Brain pericyte (primary cell): ENCODE data around the gene VSIG8.
A peak's percentile ranks its signal among the peaks of the same experiment; 100 is the strongest.

Source experiments
- DNase-seq: peaks from one replicate; pipeline ENCODE4 v3.0.0-alpha.2; 2012; ENCODE audit warnings: low read depth, low spot score

The VSIG8 gene

GRCh38 chr1:159856576-159856975, 5.9 kb downstream of the VSIG8 start:
- DNase-seq = no peak

GRCh38 chr1:159855709-159856108, 6.7 kb downstream of the VSIG8 start:
- no peak for DNase-seq

- DNase-seq = peak; percentile 47
Measured at GRCh38 chr1:159854693-159855192, 7.7 kb downstream of the VSIG8 start.

DNA sequence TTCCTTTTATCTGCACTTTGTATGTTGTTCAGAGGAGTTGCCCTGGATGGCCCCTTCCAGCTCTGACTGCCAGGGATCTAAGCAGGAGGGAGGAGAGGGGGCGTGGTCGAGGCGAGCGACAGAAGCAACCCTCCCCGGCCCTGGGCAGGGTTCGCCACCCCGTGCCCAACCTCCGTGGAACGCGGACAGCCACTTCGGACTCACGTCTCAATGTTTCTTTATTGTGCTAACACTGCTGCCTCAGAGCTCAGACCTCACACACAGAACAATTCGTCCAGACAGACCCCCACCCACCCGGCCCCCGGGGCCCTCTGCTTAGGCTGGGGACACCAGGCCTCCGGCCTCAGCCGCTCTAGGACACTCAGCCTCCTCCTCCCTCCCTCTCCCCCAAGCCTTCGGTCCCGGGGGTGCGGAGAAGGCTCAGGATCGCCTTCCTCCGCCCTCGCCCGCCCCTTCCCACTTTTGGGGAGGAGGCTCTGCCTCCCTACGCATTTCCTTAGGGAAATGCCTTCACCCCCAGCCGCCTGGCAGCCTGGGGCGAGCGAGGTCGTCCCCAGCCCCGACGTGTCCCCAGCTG, 8.3 kb downstream of the VSIG8 start:
- DNase-seq = no peak

- DNase-seq = no peak
Measured at GRCh38 chr1:159853417-159854115, 8.9 kb downstream of the VSIG8 start.

- no peak for DNase-seq
Measured at GRCh38 chr1:159851407-159851806, 11.1 kb downstream of the VSIG8 start.

DNA sequence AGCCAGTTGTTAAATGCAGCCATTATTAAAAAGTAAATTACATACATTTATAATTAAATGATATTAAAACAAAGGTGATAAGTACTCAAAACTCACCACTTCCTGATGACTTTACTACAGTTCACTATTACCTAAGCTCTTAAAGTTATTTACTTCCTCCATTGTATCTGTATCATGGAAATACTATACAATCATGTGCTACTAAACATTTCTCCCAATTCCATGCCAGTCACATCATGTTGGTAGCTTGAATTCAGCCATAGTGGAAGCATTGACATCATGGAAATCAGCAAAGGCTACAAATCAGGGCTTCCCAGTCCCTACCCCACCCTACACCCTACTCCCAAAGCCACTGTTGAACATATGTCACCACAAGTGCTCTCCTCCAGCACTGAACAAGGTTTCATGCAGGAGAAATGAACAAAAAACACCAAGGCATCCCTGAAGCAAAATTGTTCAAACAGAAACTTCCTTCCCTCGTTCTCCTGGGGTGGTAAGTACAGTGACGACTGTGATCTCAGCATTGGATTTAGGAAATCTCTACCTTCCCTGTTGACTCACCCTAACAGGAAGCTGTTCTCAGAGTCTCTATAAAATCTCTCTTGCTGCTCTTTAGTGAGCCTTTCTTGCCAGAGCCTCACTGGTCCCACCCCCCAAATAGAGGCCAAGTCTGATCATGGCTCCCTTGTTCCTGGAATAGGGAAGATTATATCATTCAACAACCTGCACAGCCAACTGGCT, 12.7 kb downstream of the VSIG8 start:
- no peak for DNase-seq

- no peak for DNase-seq
Measured at GRCh38 chr1:159848326-159848725, 14.1 kb downstream of the VSIG8 start.

- DNase-seq = no peak
Measured at GRCh38 chr1:159847231-159847630, 15.2 kb downstream of the VSIG8 start.

DNA sequence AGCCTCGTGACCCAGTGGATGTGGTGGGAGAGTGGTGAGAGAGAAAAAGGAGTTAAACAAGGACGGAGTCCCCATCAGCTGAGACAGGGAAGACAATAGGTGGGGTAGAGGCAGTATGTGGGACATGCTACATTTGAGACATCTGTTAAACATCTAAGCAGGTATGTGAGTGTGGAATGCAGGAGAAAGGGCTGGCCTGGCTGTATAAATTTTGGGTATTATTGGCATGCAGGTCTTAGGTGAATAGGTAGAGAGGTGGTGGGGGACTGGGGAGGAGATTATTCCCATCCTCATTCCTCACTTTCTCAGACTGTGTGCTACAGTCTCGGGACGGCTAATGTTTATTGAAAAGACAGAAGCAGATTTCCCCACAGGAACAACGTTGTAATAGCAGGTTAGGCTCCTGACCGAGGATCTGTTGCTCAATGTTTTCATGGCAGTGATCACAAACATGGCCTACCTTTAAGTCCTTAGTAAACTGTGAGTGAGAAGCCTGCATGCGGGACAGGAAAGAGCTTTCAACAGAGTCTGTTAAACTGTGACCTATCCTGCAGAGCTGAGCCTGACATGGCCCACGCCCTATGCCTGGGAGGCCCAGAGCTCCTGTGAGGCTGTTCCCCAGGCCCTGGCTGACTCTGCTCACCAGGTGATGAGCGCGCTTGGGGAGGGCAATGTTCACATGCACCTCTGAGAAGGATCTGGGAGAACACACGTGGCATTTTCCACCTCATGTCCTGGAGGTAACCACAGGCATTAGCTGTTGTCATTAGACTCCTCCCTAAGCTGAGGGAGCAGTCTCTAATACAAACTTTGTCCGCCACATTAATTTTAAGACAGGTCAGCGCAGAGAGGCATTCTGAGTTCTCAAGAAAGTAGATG, 16.5 kb downstream of the VSIG8 start:
- no peak for DNase-seq

DNA sequence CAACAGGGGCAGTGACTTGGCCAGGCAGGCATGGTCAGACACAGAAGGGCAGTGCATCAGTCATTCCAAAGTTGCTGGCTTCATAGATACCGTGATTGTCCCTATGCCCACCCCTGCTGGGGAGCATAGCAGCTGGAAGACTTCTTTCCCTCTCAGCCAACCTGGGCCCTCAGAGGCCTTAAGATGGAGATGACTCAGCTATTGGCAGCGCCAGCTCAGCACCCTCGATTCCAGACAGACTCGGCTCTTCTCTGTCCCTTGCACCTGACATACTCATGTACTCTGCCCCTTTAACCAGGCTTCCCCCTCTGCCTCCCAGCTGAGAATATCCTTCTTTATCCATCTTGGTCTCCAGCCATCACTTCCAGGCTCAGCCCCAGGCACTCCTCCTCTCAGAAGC, 19.0 kb downstream of the VSIG8 start:
- no peak for DNase-seq

DNA sequence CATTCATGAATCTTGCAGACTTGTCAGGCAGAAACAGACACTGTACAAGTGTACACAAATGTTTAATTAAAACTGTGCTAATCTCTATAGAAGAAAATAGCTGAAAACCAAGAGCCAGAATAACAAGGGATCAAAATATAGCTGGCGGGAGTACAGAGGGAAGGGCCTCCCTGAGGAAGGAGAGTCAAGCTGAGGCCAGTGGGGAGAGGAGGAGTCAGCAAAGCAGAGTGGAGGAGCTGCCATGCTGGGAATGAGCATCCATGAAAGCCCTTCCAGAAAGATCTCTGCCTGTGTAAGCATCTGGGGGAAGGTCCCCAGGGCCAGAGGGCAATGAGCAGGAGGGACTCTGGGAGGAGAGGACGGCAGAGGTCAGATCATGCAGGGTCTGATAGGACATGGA, 20.7 kb downstream of the VSIG8 start:
- no peak for DNase-seq

DNA sequence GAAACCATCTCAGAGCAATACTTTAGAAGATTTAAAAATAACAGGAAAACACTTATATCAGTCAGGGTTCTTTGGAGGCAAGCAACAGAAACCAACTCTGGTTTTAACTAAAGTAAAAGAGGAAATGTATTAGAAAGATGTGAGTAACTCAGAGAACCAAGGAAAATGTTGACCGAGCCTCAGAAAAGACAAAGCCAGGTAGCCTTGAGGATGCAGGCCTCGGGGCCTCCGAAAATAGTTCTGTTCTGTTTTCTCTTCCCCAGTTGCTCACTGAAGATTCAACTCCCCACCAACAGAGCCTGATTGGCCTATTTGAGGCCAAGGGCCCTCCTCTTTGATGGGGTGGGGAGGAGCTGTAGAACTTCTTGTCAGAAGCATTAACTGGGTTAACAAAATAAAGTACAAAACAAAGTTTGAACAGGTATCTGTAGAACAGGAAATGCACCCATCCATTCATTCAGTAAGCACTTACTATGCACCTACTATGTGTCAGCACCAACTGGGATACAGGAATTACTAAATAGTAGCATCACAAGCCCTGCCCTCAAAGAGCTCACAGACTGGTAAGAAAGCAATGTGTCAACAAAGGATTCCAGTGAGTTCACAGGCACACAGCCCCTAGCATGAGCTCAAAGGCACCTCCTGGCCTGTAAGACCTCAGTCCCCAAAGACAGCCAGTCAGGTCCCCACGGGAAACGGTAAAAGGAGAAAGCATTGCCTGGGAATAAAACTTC, 23.2 kb downstream of the VSIG8 start:
- no peak for DNase-seq

DNA sequence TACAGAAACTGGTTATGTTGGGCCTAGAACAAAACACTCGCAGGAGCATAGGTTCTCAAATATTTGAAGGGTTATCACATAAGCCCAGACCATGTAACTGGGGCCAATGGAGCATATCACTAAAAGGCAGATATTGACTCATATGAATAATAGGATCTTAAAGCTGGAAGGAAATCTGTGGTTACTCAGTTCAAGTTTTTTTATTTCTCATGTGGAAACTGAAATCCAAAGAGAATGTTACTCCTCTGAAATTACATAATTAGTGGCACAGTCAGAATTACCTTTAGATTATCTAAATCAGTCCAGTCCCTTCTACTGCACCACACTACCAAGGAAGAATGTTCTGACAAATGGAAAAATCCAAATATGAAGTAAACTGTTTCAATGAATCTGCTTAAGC, 23.7 kb downstream of the VSIG8 start:
- no peak for DNase-seq

DNA sequence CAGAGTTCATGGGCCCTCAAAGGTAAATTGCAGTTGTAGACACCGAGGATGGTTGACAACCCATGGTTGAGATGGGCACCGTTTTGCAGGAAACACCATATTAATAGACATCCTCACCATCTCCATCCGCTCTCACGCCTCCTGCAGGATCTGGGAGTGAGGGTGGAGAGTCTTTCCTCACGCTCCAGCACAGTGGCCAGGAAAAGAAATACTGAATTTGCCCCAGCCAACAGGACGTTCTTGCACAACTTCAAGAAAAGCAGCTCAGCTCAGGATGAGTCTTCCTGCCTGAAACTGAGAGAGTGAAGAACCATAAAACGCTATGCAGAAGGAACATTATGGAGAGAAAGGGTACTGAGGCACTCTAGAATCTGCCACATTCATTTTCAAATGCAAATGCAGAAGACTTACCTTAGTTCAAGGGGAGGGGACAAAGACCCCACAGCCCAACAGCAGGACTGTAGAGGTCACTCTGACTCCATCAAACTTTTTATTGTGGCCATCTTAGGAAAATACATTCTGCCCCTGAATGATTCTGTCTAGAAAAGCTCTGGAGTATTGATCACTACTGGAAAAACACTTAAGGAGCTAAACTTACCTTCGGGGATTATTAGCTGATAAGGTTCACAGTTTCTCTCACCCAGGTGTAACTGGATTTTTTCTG, 26.5 kb downstream of the VSIG8 start:
- no peak for DNase-seq

- DNase-seq = no peak
Measured at GRCh38 chr1:159835356-159835755, 27.1 kb downstream of the VSIG8 start.

- DNase-seq = no peak
Measured at GRCh38 chr1:159832309-159832708, 30.1 kb downstream of the VSIG8 start.

- no peak for DNase-seq
Measured at GRCh38 chr1:159831412-159832141, 30.9 kb downstream of the VSIG8 start.

DNA sequence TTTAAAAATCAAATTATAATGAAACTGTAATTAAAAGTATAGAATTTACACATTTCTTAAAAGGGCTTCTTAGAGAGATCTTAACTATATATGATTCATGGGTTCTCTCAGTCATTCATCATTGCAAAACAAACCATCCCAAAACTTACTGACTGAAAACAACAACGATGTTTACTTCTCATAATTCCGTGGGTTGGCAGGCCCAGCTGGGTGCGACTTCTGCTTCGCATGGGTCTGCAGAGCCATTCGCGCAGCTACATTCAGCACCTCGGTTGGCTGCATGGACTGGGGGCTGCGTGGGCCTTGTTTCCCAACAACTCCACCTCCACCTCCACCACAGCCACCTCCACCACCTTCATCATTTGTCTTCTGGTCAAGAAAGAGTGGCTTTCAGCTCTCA, 31.7 kb downstream of the VSIG8 start:
- DNase-seq = no peak
